Ovary (tissue), 9 donors: ENCODE results near the gene ZNF337. TPM values are rescaled to one million over a fixed set of nuclear protein-coding genes. Genes with fewer than 3 reads are reported as not detected.
"Not testable (repeated sequence)": the region's sequence is repeated elsewhere in the genome, so short reads cannot be mapped to it uniquely, and the experiment has no call there.

ENCODE experiments used
- DNase-seq, 5 donors: peaks; one replicate each; pipeline ENCODE4 v3.0.0-alpha.2; 2019 to 2020
- H3K27ac ChIP-seq, 2 donors: fragments of 200-600 bp; one replicate each; pipeline versions ENCODE4 v1.5.1 to v1.8.0; 2019 to 2022
- H3K27me3 ChIP-seq: fragments of 200-600 bp; one replicate; pipeline ENCODE4 v1.8.0; 2022
- H3K36me3 ChIP-seq: fragments of 200-600 bp; sonication (generic); one replicate; pipeline ENCODE4 v1.5.1; 2019
- H3K4me1 ChIP-seq: one replicate; pipeline ENCODE4 v1.8.1; 2013; ENCODE audit warnings: mild to moderate bottlenecking, moderate library complexity; ENCODE audit not compliant: insufficient read depth
- H3K4me3 ChIP-seq: fragments of 200-600 bp; sonication (generic); one replicate; pipeline ENCODE4 v1.5.1; 2017
- H3K9me3 ChIP-seq, 2 donors: fragments of 200-600 bp in 1 of 2; sonication (generic) in 1 of 2; one replicate each; pipeline versions ENCODE4 v1.5.1 to v1.8.1; 2013 to 2019; ENCODE audit warnings: mild to moderate bottlenecking in 1 of 2, moderate library complexity in 1 of 2
- EP300 ChIP-seq: sonication (generic); formaldehyde crosslinking; IDR thresholded peaks from one replicate; pipeline ENCODE4 v1.6.1; 2017; ENCODE audit warnings: antibody characterized with exemption
- POLR2A ChIP-seq: fragments of 450-650 bp; IDR thresholded peaks from one replicate; pipeline ENCODE4 v1.6.1; 2017; ENCODE audit warnings: antibody characterized with exemption, mild to moderate bottlenecking, moderate library complexity
- whole genome bisulfite sequencing, 3 donors: extraction: QIAGEN DNeasy Blood & Tissue Kit in 1 of 3; methylation state at CpG; one replicate each; pipeline versions ENCODE4 v1.1.5 to v1.1.7; 2013 to 2017; 5-methylcytosine and 5-hydroxymethylcytosine counted together
- intact Hi-C, 4 donors: fragments of 100-400 bp; cut with DNase I; formaldehyde crosslinking; loops; one replicate each; pipeline versions ENCODE4 v1.11.0 to v1.15.1; 2022 to 2023
- polyA plus RNA-seq, 2 donors: library from polyadenylated mRNA; stranded (reverse); fragments of 200-250 nt in 1 of 2; fragments of 350-450 nt in 1 of 2; fragmentation: Illumina TruSeq in 1 of 2; extraction: RNeasy Lipid Tissue Mini Kit (QIAGEN cat#74804) in 1 of 2; gene quantifications; one replicate each; pipeline ENCODE4 v1.2.3, GENCODE V29; 2013 to 2014
- total RNA-seq, 7 donors: library from RNA; depleted of rRNA in 2 of 7; stranded (reverse); fragments of >200 nt in 2 of 7; fragmentation: NEBNext Ultra II Directional in 3 of 7; extraction: Animal tissue kit (Norgen Biotek cat#: 25700) in 3 of 7; gene quantifications; one replicate each; pipeline versions ENCODE4 v1.1.0 to v1.2.4, GENCODE V29; 2016 to 2023
- TF ChIP-seq, protein P1 (sequence below), 3 donors: fragments of 450-650 bp in 2 of 3; fragments of 200-600 bp in 1 of 3; IDR thresholded peaks; one replicate each; pipeline versions ENCODE4 v1.5.1 to v1.8.0; 2016 to 2022; ENCODE audit warnings: antibody characterized with exemption in 3 of 3, mild to moderate bottlenecking in 1 of 3
- donor health status: DM: no; HTN: no; CAD: no; lungs with moderate emphysema.
- donor health status: DM: no; HTN: no; CAD: no.
- donor health status: Bipolar disorder and iron deficiency.
- donor health status: DM: yes; HTN: yes; CAD: no.
- donor health status: DM: no; HTN: no; CAD: no.
- donor health status: DM: yes; HTN: yes; CAD: no.

The ZNF337 gene
- total and polyA plus RNA-seq, 9 donors: 16.5 to 29.5 (median 23.0) TPM

- H3K36me3 ChIP-seq: no peaks in the 10 kb centered on the region
- no peaks in the 10 kb centered on the region for H3K27me3 ChIP-seq
- no peaks in the 10 kb centered on the region for H3K4me1 ChIP-seq
- no peak overlapping the region for H3K4me3 ChIP-seq
- H3K9me3 ChIP-seq: no peaks in the 10 kb centered on the region
- intact Hi-C loops: no loop called here
- no peak for DNase-seq
- TF ChIP-seq EP300: no peak
- H3K27ac ChIP-seq: no peak overlapping the region
These were observed 52.9 kb downstream of the ZNF337 start for GRCh38 chr20:25643716-25644115.

DNA sequence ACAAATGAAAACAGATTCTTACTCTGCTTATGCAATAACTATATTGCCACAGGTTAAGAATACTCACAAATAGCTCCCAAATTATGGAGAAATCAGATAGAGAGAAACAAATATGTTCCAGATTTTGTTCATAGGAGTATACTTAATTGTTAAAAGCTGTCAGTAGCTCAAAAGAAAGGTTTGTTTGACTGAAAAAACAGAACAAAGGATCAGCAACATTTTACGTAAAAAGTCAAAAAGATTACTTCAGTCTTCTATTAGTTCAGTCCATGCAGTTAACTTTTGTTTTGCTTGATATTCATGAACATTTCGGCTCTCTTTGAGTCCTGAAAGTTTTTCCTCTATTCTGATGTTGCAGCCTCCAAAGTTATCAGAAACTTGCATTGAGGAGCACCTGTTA is 59.4 kb downstream of the ZNF337 start:
- 94 to 99% (median 98%) methylated on average over 2 of the region's 2 CpGs for WGBS, 3 donors
- Histone ChIP-seq H3K27me3 (no peaks in the 10 kb centered on the region), H3K4me3 (no peak overlapping the region), H3K4me1 (no peaks in the 10 kb centered on the region), H3K9me3 (no peaks in the 10 kb centered on the region), H3K27ac (no peak overlapping the region), H3K36me3 (no peaks in the 10 kb centered on the region)
- DNase-seq: no peak
- no peak for TF ChIP-seq POLR2A
- TF ChIP-seq, protein P1, sequence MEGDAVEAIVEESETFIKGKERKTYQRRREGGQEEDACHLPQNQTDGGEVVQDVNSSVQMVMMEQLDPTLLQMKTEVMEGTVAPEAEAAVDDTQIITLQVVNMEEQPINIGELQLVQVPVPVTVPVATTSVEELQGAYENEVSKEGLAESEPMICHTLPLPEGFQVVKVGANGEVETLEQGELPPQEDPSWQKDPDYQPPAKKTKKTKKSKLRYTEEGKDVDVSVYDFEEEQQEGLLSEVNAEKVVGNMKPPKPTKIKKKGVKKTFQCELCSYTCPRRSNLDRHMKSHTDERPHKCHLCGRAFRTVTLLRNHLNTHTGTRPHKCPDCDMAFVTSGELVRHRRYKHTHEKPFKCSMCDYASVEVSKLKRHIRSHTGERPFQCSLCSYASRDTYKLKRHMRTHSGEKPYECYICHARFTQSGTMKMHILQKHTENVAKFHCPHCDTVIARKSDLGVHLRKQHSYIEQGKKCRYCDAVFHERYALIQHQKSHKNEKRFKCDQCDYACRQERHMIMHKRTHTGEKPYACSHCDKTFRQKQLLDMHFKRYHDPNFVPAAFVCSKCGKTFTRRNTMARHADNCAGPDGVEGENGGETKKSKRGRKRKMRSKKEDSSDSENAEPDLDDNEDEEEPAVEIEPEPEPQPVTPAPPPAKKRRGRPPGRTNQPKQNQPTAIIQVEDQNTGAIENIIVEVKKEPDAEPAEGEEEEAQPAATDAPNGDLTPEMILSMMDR (IDR thresholded peaks at IDR 0.05): no peak
- TF ChIP-seq EP300: no peak
- intact Hi-C loops: no loop called here

GRCh38 chr20:25632940-25633790 is 63.5 kb downstream of the ZNF337 start:
- WGBS, 3 donors: 74 to 90% (median 89%) methylated on average over 5 of the region's 5 CpGs
- Histone ChIP-seq H3K9me3 (no peaks in the 10 kb centered on the region), H3K4me3 (no peak overlapping the region), H3K27ac (no peak overlapping the region), H3K36me3 (no peaks in the 10 kb centered on the region), H3K27me3 (no peaks in the 10 kb centered on the region), H3K4me1 (no peaks in the 10 kb centered on the region)
- intact Hi-C loops: no loop called here
- no peak for DNase-seq
- TF ChIP-seq, protein P1 (IDR thresholded peaks at IDR 0.05): no peak
- TF ChIP-seq EP300 (no peak), POLR2A (no peak)

DNA sequence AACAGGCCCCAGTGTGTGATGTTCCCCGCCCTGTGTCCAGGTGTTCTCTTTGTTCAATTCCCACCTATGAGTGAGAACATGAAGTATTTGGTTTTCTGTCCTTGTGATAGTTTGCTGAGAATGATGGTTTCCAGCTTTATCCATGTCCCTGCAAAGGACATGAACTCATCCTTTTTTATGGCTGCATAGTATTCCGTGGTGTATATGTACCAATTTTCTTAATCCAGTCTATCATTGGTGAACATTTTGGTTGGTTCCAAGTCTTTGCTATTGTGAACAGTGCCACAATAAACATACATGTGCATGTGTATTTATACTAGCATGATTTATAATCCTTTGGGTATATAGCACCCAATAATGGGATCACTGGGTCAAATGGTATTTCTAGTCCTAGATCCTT is 66.0 kb downstream of the ZNF337 start:
- H3K27me3 ChIP-seq, DNase-seq, H3K4me1 ChIP-seq, H3K4me3 ChIP-seq, H3K36me3 ChIP-seq, intact Hi-C loops, H3K9me3 ChIP-seq, H3K27ac ChIP-seq: not testable (repeated sequence)
- 98 to 100% (median 99%) methylated on average over 2 of the region's 2 CpGs for WGBS, 3 donors

- 83 to 86% (median 86%) methylated on average over 8 of the region's 8 CpGs for WGBS, 3 donors
- Histone ChIP-seq H3K36me3 (no peaks in the 10 kb centered on the region), H3K4me3 (no peak overlapping the region), H3K4me1 (peaks cover 1% of the 10 kb centered on the region), H3K27ac (no peak overlapping the region), H3K9me3 (no peaks in the 10 kb centered on the region), H3K27me3 (no peaks in the 10 kb centered on the region)
- DNase-seq: no peak
- intact Hi-C loops: loop anchor here in 1 of 4 donors (10.0 kb wide), 1 partner anchor 65 kb away; the partner anchor contains the start of gene ZNF337
- TF ChIP-seq POLR2A (no peak), EP300 (no peak)
- TF ChIP-seq, protein P1 (IDR thresholded peaks at IDR 0.05): no peak
These were observed 66.7 kb downstream of the ZNF337 start for GRCh38 chr20:25629816-25630499.
